HUDEP-2 (cell line): ENCODE results near the gene IARS2.
"Not testable (repeated sequence)": the region's sequence is repeated elsewhere in the genome, so short reads cannot be mapped to it uniquely, and the experiment has no call there.

ENCODE experiments used
- DNase-seq, 76 experiments: peaks; one replicate each; lab custom pipeline; 2025; ENCODE audit not compliant: unreplicated experiment in 76 of 76; lab: John Stamatoyannopoulos, UW

The IARS2 gene

GRCh38 chr1:220160027-220160426, 66.1 kb downstream of the IARS2 start:
- no peak for DNase-seq

- no peak for DNase-seq
These were observed 70.2 kb downstream of the IARS2 start for GRCh38 chr1:220164116-220164515.

- no peak for DNase-seq
These were observed 70.6 kb downstream of the IARS2 start for GRCh38 chr1:220164517-220164916.

- no peak for DNase-seq
These were observed 72.9 kb downstream of the IARS2 start for GRCh38 chr1:220166853-220167252.

GRCh38 chr1:220169887-220170286, 76.0 kb downstream of the IARS2 start:
- not testable (repeated sequence) for DNase-seq

- peak in 1 of 76 experiments; percentile 1 for DNase-seq
These were observed 77.0 kb downstream of the IARS2 start for GRCh38 chr1:220170836-220171526.

- peak in 24 of 76 experiments; percentile 1 to 49 (median 10) for DNase-seq
These were observed 82.6 kb downstream of the IARS2 start for GRCh38 chr1:220176540-220176939.

- no peak for DNase-seq
These were observed 88.2 kb downstream of the IARS2 start for GRCh38 chr1:220182111-220182510.

- no peak for DNase-seq
These were observed 88.7 kb downstream of the IARS2 start for GRCh38 chr1:220182656-220183055.

- no peak for DNase-seq
These were observed 90.6 kb downstream of the IARS2 start for GRCh38 chr1:220184506-220184905.

- DNase-seq, result no peak
These were observed 92.8 kb downstream of the IARS2 start for GRCh38 chr1:220186752-220187151.

- DNase-seq, result no peak
These were observed 94.6 kb downstream of the IARS2 start for GRCh38 chr1:220188538-220188937.

GRCh38 chr1:220189750-220190347, 95.9 kb downstream of the IARS2 start:
- peak in 7 of 76 experiments; percentile 1 to 11 (median 5) for DNase-seq

GRCh38 chr1:220195701-220196100, 101.8 kb downstream of the IARS2 start:
- DNase-seq, result no peak
